ENCODE results near the gene DICER1. TPM values are rescaled to one million over a fixed set of nuclear protein-coding genes. Genes with fewer than 3 reads are reported as not detected.

The DICER1 gene
- total and polyA plus RNA-seq, 12 donors = 4.9 to 38.8 (median 27.2) TPM

DNA sequence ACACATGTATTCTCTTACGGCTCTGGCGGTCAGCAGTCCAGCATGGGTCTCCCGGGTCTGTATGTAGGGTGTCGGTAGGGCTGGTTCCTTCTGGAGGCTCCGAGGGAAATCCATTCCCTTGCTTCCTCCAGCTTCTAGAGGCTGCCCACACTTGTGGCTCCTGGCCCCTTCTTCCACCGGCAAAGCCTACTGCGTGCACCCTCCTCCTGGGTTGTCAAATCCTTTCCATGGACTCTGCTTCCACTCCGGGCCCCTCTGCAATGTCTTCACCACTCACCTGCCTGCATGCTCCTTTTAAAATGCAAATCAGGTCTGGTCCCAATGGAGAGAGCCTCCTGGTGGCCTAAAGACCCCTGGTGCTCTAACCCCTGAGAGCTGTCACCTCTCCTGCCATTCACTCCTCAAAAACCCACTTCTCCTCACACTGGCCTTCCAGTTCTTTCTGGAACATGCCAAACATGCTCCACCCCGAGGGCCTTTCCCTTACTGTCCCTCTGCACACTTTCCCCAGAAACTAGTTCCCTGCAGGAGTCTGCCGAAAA lies 108.5 kb downstream of the DICER1 start:
- H3K27ac ChIP-seq = no peak overlapping the region
- H3K36me3 ChIP-seq = no peaks in the 10 kb centered on the region
- ATAC-seq (no peak), DNase-seq (no peak)
- no peaks in the 10 kb centered on the region for H3K4me1 ChIP-seq
- H3K4me3 ChIP-seq = no peak overlapping the region
- 82% methylated on average over 10 of the region's 10 CpGs for whole genome bisulfite sequencing, 2 donors
- H3K9me3 ChIP-seq = no peaks in the 10 kb centered on the region
- H3K27me3 ChIP-seq = peaks cover 0 to 24% (median 9%) of the 10 kb centered on the region in 7 donors
- TF ChIP-seq, protein P1, sequence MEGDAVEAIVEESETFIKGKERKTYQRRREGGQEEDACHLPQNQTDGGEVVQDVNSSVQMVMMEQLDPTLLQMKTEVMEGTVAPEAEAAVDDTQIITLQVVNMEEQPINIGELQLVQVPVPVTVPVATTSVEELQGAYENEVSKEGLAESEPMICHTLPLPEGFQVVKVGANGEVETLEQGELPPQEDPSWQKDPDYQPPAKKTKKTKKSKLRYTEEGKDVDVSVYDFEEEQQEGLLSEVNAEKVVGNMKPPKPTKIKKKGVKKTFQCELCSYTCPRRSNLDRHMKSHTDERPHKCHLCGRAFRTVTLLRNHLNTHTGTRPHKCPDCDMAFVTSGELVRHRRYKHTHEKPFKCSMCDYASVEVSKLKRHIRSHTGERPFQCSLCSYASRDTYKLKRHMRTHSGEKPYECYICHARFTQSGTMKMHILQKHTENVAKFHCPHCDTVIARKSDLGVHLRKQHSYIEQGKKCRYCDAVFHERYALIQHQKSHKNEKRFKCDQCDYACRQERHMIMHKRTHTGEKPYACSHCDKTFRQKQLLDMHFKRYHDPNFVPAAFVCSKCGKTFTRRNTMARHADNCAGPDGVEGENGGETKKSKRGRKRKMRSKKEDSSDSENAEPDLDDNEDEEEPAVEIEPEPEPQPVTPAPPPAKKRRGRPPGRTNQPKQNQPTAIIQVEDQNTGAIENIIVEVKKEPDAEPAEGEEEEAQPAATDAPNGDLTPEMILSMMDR (IDR thresholded peaks at IDR 0.05) = no peak
- intact Hi-C loops (cut with DNase I) = no loop called here

DNA sequence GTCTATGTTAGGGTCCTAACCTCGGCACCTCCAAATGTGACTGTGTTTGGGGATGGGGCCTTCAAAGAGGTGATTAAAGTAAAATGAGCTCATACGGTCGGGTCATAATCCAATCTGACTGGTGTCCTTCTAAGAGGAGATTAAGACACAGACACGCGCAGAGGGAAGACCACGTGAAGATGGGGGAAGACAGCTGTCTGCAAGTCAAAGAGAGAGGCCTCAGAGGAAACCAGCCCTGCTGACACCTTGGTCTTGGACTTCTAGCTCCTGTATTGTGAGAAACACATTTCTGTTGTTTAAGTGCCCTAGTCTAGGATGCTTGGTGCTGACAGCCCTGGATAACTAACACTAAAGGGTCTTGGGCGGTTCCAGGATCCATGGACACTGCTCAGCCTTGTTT lies 109.6 kb downstream of the DICER1 start:
- intact Hi-C loops (cut with DNase I) = no loop called here
- WGBS, 2 donors = 87 to 92% methylated on average over 7 of the region's 7 CpGs
- no peak for ATAC-seq

DNA sequence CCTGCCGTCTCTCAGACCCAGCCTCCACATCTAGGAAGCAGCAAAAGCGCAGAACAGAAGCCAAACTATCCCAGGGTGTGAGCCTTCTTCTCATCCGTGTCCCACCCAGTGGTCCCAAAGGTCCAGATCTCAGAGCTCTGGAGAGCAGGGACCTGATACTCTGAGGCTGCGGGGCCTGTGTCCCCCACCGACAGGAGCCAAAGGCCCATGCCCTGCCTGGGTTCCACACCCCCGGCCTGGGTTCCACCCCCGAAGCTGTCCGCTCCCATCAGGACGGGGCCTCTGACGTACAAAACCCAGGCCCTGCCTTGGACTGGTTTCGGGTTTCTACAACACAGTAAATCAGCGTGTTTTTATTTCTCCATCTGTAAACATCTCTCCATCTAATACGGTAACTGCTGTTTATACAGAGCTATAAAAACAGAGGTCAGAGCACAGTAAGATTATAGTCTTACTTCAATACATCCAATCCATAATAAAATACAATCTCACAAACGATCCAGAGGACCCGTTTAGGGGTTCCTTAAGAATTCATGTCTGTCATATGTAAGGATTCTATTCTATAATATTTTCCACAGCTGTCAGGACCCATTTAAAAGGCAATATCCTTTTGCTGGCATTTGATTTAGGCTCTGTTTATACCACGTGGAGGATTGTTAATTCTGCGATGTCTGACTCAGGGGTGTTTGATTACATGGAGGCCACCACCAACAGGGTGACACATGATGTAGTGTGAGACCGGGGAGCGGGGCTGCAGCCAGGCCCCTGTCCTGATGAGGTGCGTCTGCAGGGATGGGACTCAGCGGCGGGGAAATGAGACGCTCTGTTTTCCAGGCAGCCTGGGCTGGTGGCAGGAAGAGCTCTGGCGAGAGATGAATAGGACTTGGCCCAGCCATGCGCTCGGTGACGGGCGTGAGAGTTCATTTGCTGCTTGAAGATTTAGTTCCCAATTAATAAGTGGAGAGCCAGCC lies 110.3 kb downstream of the DICER1 start:
- H3K36me3 ChIP-seq = no peaks in the 10 kb centered on the region
- H3K4me3 ChIP-seq = no peak overlapping the region
- peaks cover 0 to 24% (median 9%) of the 10 kb centered on the region in 7 donors for H3K27me3 ChIP-seq
- DNase-seq (no peak), ATAC-seq (no peak)
- WGBS, 2 donors = 78 to 79% methylated on average over 28 of the region's 28 CpGs
- no peaks in the 10 kb centered on the region for H3K9me3 ChIP-seq
- no peak overlapping the region for H3K27ac ChIP-seq
- no peaks in the 10 kb centered on the region for H3K4me1 ChIP-seq
- intact Hi-C loops (cut with DNase I) = no loop called here
- TF ChIP-seq, protein P1 (IDR thresholded peaks at IDR 0.05) = no peak

More for the DNA sequence above, 109.6 kb downstream of the DICER1 start:
- DNase-seq = no peak
- Histone ChIP-seq H3K27me3 (peaks cover 0 to 24% (median 9%) of the 10 kb centered on the region in 7 donors), H3K4me1 (no peaks in the 10 kb centered on the region), H3K9me3 (no peaks in the 10 kb centered on the region), H3K36me3 (no peaks in the 10 kb centered on the region), H3K4me3 (no peak overlapping the region), H3K27ac (no peak overlapping the region)
- TF ChIP-seq, protein P1 (IDR thresholded peaks at IDR 0.05) = no peak

DNA sequence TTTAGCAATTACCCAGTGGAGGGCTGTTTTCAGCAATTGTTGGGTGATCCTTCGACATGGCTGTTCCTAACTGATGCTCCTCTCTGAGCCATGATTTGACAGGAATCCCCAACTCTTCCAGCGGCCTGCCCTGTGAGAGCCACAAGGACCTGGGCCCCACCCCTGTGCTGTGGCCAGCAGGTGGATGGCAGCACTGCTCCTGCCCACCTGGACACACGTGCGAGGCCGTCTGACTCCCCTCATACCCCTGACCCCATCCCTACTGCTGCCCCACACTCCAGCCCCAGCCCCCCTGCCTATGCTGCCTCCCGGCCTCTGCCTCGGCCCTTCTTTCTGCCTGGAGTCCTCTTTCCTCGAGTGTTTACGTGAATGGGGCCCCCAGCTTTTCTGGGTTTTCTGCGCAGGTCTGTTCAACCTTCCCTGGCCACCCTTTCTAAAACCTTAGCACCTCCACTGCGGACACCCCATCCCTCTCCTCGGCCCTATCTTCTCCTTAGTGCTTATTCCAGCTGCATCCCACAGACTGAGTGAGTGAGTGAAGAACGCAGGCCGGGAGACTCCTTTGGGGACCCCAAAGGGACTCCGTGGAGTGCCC lies 111.4 kb downstream of the DICER1 start:
- Histone ChIP-seq H3K36me3 (no peaks in the 10 kb centered on the region), H3K4me1 (no peaks in the 10 kb centered on the region), H3K27ac (no peak overlapping the region), H3K4me3 (no peak overlapping the region), H3K9me3 (no peaks in the 10 kb centered on the region), H3K27me3 (peaks cover 0 to 24% (median 9%) of the 10 kb centered on the region in 7 donors)
- DNase-seq (no peak), ATAC-seq (no peak)
- intact Hi-C loops (cut with DNase I) = no loop called here
- 88 to 91% methylated on average over 15 of the region's 15 CpGs for WGBS, 2 donors
- TF ChIP-seq, protein P1 (IDR thresholded peaks at IDR 0.05) = no peak
